GM18951 (cell line): ENCODE measurements around the gene ALOX15B.
"Not testable (repeated sequence)": the region's sequence is repeated elsewhere in the genome, so short reads cannot be mapped to it uniquely, and the experiment has no call there.

Experiments
- POLR2A ChIP-seq: IDR thresholded peaks from 4 replicates; pipeline ENCODE4 v1.6.1; 2011; ENCODE audit warnings: mild to moderate bottlenecking; ENCODE audit not compliant: insufficient read length, insufficient read depth; ENCODE audit errors: extremely low read depth
- in situ Hi-C: fragments of 300-500 bp; cut with MboI; formaldehyde crosslinking; loops from one replicate; pipeline ENCODE4 v1.12.0; 2022; ENCODE audit warnings: low sequenced_read_pairs, mixed read lengths, inconsistent platforms; ENCODE audit not compliant: unreplicated experiment

The ALOX15B gene

GRCh38 chr17:8018436-8018835 lies 20.4 kb upstream of the ALOX15B start:
- in situ Hi-C loops = no loop called here
- no peak for TF ChIP-seq POLR2A

GRCh38 chr17:8019166-8019565 lies 19.7 kb upstream of the ALOX15B start:
- no peak for TF ChIP-seq POLR2A

GRCh38 chr17:8019665-8020650 lies 18.9 kb upstream of the ALOX15B start:
- in situ Hi-C loops = no loop called here
- no peak for TF ChIP-seq POLR2A

More at GRCh38 chr17:8019166-8019565, 19.7 kb upstream of the ALOX15B start:
- in situ Hi-C loops = no loop called here

- no peak for TF ChIP-seq POLR2A
- in situ Hi-C loops = no loop called here
Measured at GRCh38 chr17:8020776-8021564, 17.9 kb upstream of the ALOX15B start.

- in situ Hi-C loops = no loop called here
- TF ChIP-seq POLR2A = no peak
Measured at GRCh38 chr17:8021565-8022359, 17.1 kb upstream of the ALOX15B start.

- in situ Hi-C loops = no loop called here
Measured at GRCh38 chr17:8022360-8023003, 16.4 kb upstream of the ALOX15B start.

GRCh38 chr17:8024161-8024560 lies 14.7 kb upstream of the ALOX15B start:
- in situ Hi-C loops = not testable (repeated sequence)

More at GRCh38 chr17:8022360-8023003, 16.4 kb upstream of the ALOX15B start:
- TF ChIP-seq POLR2A = no peak

- TF ChIP-seq POLR2A = no peak
Measured at GRCh38 chr17:8025176-8025911, 13.5 kb upstream of the ALOX15B start.

GRCh38 chr17:8029121-8029520 lies 9.7 kb upstream of the ALOX15B start:
- no peak for TF ChIP-seq POLR2A
- in situ Hi-C loops = no loop called here

More at GRCh38 chr17:8025176-8025911, 13.5 kb upstream of the ALOX15B start:
- in situ Hi-C loops = no loop called here

GRCh38 chr17:8031261-8031661 lies 7.6 kb upstream of the ALOX15B start:
- TF ChIP-seq POLR2A = no peak
- in situ Hi-C loops = no loop called here

GRCh38 chr17:8031950-8032349 lies 6.9 kb upstream of the ALOX15B start:
- no peak for TF ChIP-seq POLR2A
- in situ Hi-C loops = no loop called here

- in situ Hi-C loops = no loop called here
- no peak for TF ChIP-seq POLR2A
Measured at GRCh38 chr17:8032442-8032841, 6.4 kb upstream of the ALOX15B start.

- TF ChIP-seq POLR2A = no peak
- in situ Hi-C loops = no loop called here
Measured at GRCh38 chr17:8039611-8040168, 831 bp downstream of the ALOX15B start.
